Measurements from ENCODE around the gene POU2AF3. TPM values are rescaled to one million over a fixed set of nuclear protein-coding genes. Genes with fewer than 3 reads are reported as not detected.
A peak's percentile ranks its signal among the peaks of the same experiment; 100 is the strongest.

Gene POU2AF3
- 0.07 and 0.18 TPM in 2 replicates for polyA plus RNA-seq (2012; rRNA removed)
- polyA plus RNA-seq (2012; cell fraction: cytosol; rRNA removed): 0.03 and 0.10 TPM in 2 replicates
- 0.28 and 0.36 TPM in 2 replicates for polyA plus RNA-seq (2012; cell fraction: nucleus; rRNA removed)

GRCh38 chr11:111298413-111299100 is at the start of gene POU2AF3:
TSS of gene POU2AF3 (plus strand) at chr11:111298546. CDS start at chr11:111298582, 36 bp downstream.
- H3K79me2 ChIP-seq (ENCODE audit: insufficient read depth): no peaks in the 10 kb centered on the region
- DNase-seq: no peak
- H3K9me2 ChIP-seq: no peaks in the 10 kb centered on the region
- CTCF ChIA-PET: interaction anchor here (0.6 to 7.0 kb wide), 16 partner anchors 9 to 454 kb away, joined by 3 to 57 read pairs (median 6); no protein-coding TSS in a partner anchor
- POLR2A ChIA-PET: no interaction called here
- H3K9ac ChIP-seq: no peak within 1 kb of the TSS; the same call in 1 of the 2 replicates
- H4K20me1 ChIP-seq (ENCODE audit: insufficient read depth): no peaks in the 10 kb centered on the region
- peaks cover 4 to 5% of the 10 kb centered on the region in 2 experiments; a peak in 2 of 4 replicates for H3K4me1 ChIP-seq (ENCODE audit: control insufficient read depth in 1 of 2, insufficient read depth in 2 of 2, low read depth in 1 of 2, low read length in 1 of 2)
- no peak within 1 kb of the TSS for H3K27ac ChIP-seq (ENCODE audit: low read depth in 2 of 2, low read length in 1 of 2)
- no peaks in the 10 kb centered on the region for H3F3A ChIP-seq (replicated peaks; ENCODE audit: insufficient read depth)
- peak within 1 kb of the TSS; percentile 94 for H3K4me2 ChIP-seq
- H3K27me3 ChIP-seq (ENCODE audit: insufficient read depth): peaks cover 26% of the 10 kb centered on the region; the same call in 1 of the 2 replicates
- H3K4me3 ChIP-seq (ENCODE audit: low read depth in 2 of 2, low read length in 1 of 2): peak within 1 kb of the TSS; percentile 54 to 60
- no peaks in the 10 kb centered on the region for H3K36me3 ChIP-seq (replicated peaks in 1 of 2; ENCODE audit: control insufficient read depth in 1 of 2, insufficient read depth in 2 of 2, low read length in 1 of 2)
- H2AFZ ChIP-seq (ENCODE audit: low read depth): peak within 1 kb of the TSS; percentile 74
- no peaks in the 10 kb centered on the region for H3K9me3 ChIP-seq
- TF ChIP-seq TCF12 (IDR thresholded peaks at IDR 0.05) (no peak), TAF1 (IDR thresholded peaks at IDR 0.05; ENCODE audit: borderline replicate concordance, low read depth, low read length) (no peak), MXI1 (IDR thresholded peaks at IDR 0.05; ENCODE audit: low read depth, low read length) (no peak), ELF1 (IDR thresholded peaks at IDR 0.05) (no peak), NRF1 (IDR thresholded peaks at IDR 0.05; ENCODE audit: low read depth, low read length) (no peak), USF2 (IDR thresholded peaks at IDR 0.05; ENCODE audit: borderline replicate concordance, low read depth, low read length) (no peak), EP300 (IDR thresholded peaks at IDR 0.05; ENCODE audit: borderline replicate concordance in 1 of 2, low read depth in 1 of 2, low read length in 1 of 2) (no peak), MAX (IDR thresholded peaks at IDR 0.05; ENCODE audit: low read depth) (no peak)
- 78% methylated on average over 16 of the region's 57 CpGs for WGBS (ENCODE audit: low lambda C conversion rate)

GRCh38 chr11:111250936-111251335 is 47.4 kb upstream of the POU2AF3 start:
- no peaks in the 10 kb centered on the region; the same call in 1 of the 2 replicates for H3K27me3 ChIP-seq (ENCODE audit: insufficient read depth)
- no peaks in the 10 kb centered on the region for H3F3A ChIP-seq (replicated peaks; ENCODE audit: insufficient read depth)
- H3K9me2 ChIP-seq: no peaks in the 10 kb centered on the region
- POLR2A ChIA-PET: no interaction called here
- no peak overlapping the region for H3K9ac ChIP-seq
- no peaks in the 10 kb centered on the region for H3K79me2 ChIP-seq (ENCODE audit: insufficient read depth)
- no peaks in the 10 kb centered on the region for H4K20me1 ChIP-seq (ENCODE audit: insufficient read depth)
- no peak overlapping the region for H3K27ac ChIP-seq (ENCODE audit: low read depth in 2 of 2, low read length in 1 of 2)
- H3K36me3 ChIP-seq (replicated peaks in 1 of 2; ENCODE audit: control insufficient read depth in 1 of 2, insufficient read depth in 2 of 2, low read length in 1 of 2): no peaks in the 10 kb centered on the region
- CTCF ChIA-PET: no interaction called here
- H3K4me3 ChIP-seq (ENCODE audit: low read depth in 2 of 2, low read length in 1 of 2): no peak overlapping the region
- H3K4me2 ChIP-seq: no peak overlapping the region
- no peaks in the 10 kb centered on the region for H3K9me3 ChIP-seq
- H2AFZ ChIP-seq (ENCODE audit: low read depth): no peak overlapping the region
- WGBS (ENCODE audit: low lambda C conversion rate): 44% methylated on average over 2 of the region's 2 CpGs
- DNase-seq: no peak
- H3K4me1 ChIP-seq (ENCODE audit: control insufficient read depth in 1 of 2, insufficient read depth in 2 of 2, low read depth in 1 of 2, low read length in 1 of 2): no peaks in the 10 kb centered on the region
- TF ChIP-seq RXRA (IDR thresholded peaks at IDR 0.05; ENCODE audit: borderline replicate concordance, low read depth) (no peak), MAX (IDR thresholded peaks at IDR 0.05; ENCODE audit: low read depth) (no peak)

Measured in SK-N-SH (cell line).